HCT116 (cell line): Measurements from ENCODE around the gene ABHD17C. TPM values are rescaled to one million over a fixed set of nuclear protein-coding genes. Genes with fewer than 3 reads are reported as not detected.

ENCODE experiments used
- ATAC-seq: fragments of 200-7000 bp; cut with Tn5 transposase; 2 replicates; pipeline ENCODE4 v1.9.1; 2020; ENCODE audit warnings: mild to moderate bottlenecking, moderate library complexity
- BruUV-seq: library from RNA; stranded (reverse); fragments of 400-500 nt; replicated peaks from 2 replicates; lab custom pipeline; 2021; lab: Mats Ljungman, UMichigan
- CTCF ChIA-PET: fragments of 300-600 bp; sonication (Branson Sonifier 250); formaldehyde crosslinking; loops from one replicate; lab custom pipeline; 2021; ENCODE audit warnings: antibody characterized with exemption; lab: Charles Lee
- POLR2A ChIA-PET: fragments of 300-600, 350-600 bp; sonication (Branson Sonifier 250); formaldehyde crosslinking; loops from one replicate; lab custom pipeline; 2021; ENCODE audit warnings: antibody characterized with exemption; lab: Charles Lee
- RAD21 ChIA-PET, 2 experiments: fragments of 300-600 bp; sonication (Branson Sonifier 250); formaldehyde crosslinking; loops; one replicate each; lab custom pipeline; 2023; ENCODE audit warnings: low total read pairs in 2 of 2; ENCODE audit not compliant: uncharacterized antibody in 2 of 2, unreplicated experiment in 2 of 2, low non-redundant PET in 1 of 2; lab: Charles Lee
- DNase-seq: peaks from one replicate; pipeline ENCODE4 v3.0.0-alpha.2; 2010; ENCODE audit warnings: low read depth, low spot score
- H2AFZ ChIP-seq: fragments of 200-600 bp; shearing (Covaris generic), sonication (generic); 2 replicates; pipeline ENCODE4 v1.6.1; 2017; ENCODE audit warnings: low read depth, mixed run types, mixed read lengths, antibody characterized with exemption, low read length; ENCODE audit not compliant: poor library complexity, severe bottlenecking
- H3K27ac ChIP-seq: 2 replicates; pipeline ENCODE4 v1.5.1; 2012; ENCODE audit warnings: low read depth, low read length
- H3K27me3 ChIP-seq: fragments of 200-600 bp; sonication (generic); 2 replicates; pipeline ENCODE4 v1.6.1; 2016; ENCODE audit warnings: mixed run types, low read length, mixed read lengths; ENCODE audit not compliant: insufficient read depth
- H3K36me3 ChIP-seq, 2 experiments: fragments of 200-500 bp in 1 of 2; fragments of 200-600 bp in 1 of 2; sonication (Bioruptor generic) in 1 of 2; sonication (generic) in 1 of 2; 2 replicates each; pipeline versions ENCODE4 v1.5.1 to v1.6.1; 2014 to 2016; ENCODE audit warnings: low read length in 2 of 2, inconsistent platforms in 1 of 2, mixed read lengths in 1 of 2, mixed run types in 1 of 2; ENCODE audit not compliant: insufficient read depth in 2 of 2, control insufficient read depth in 1 of 2
- H3K4me1 ChIP-seq, 2 experiments: fragments of 200-600 bp in 1 of 2; sonication (generic) in 1 of 2; 2 replicates each; pipeline versions ENCODE4 v1.5.1 to v1.6.1; 2012 to 2017; ENCODE audit warnings: low read length in 2 of 2, inconsistent platforms in 1 of 2, mild to moderate bottlenecking in 1 of 2, mixed read lengths in 1 of 2, mixed run types in 1 of 2, moderate library complexity in 1 of 2; ENCODE audit not compliant: insufficient read depth in 2 of 2, control insufficient read depth in 1 of 2
- H3K4me2 ChIP-seq: fragments of 200-600 bp; sonication (generic); 2 replicates; pipeline ENCODE4 v1.6.1; 2017; ENCODE audit warnings: mixed run types, low read length, mixed read lengths
- H3K4me3 ChIP-seq, 2 experiments: fragments of 200-600 bp in 1 of 2; sonication (generic) in 1 of 2; replicated peaks in 1 of 2; 2 replicates each; pipeline ENCODE4 v1.5.1; 2011 to 2016; ENCODE audit warnings: low read length in 2 of 2, control low read depth in 1 of 2, low read depth in 1 of 2, mild to moderate bottlenecking in 1 of 2, mixed read lengths in 1 of 2, mixed run types in 1 of 2
- H3K79me2 ChIP-seq: fragments of 200-600 bp; sonication (generic); 2 replicates; pipeline ENCODE4 v1.6.1; 2017; ENCODE audit warnings: mild to moderate bottlenecking, mixed run types, low read length, moderate library complexity, mixed read lengths; ENCODE audit not compliant: insufficient read depth
- H3K9ac ChIP-seq: fragments of 200-600 bp; sonication (generic); 2 replicates; pipeline ENCODE4 v1.6.1; 2016; ENCODE audit warnings: low read length, mixed read lengths
- H3K9me2 ChIP-seq: fragments of 200-600 bp; sonication (generic), shearing (Covaris generic); 2 replicates; pipeline ENCODE4 v1.6.1; 2017; ENCODE audit warnings: mixed run types, mild to moderate bottlenecking, moderate library complexity; ENCODE audit not compliant: insufficient read depth
- H3K9me3 ChIP-seq, 2 experiments: fragments of 200-500 bp in 1 of 2; fragments of 200-600 bp in 1 of 2; sonication (Bioruptor generic) in 1 of 2; sonication (generic) in 1 of 2; 2 replicates each; pipeline ENCODE4 v1.6.1; 2014 to 2017; ENCODE audit warnings: low read length in 2 of 2, mixed read lengths in 2 of 2, inconsistent platforms in 1 of 2, low read depth in 1 of 2, mild to moderate bottlenecking in 1 of 2, mixed run types in 1 of 2, moderate library complexity in 1 of 2; ENCODE audit not compliant: control insufficient read depth in 1 of 2, insufficient read depth in 1 of 2
- H4K20me1 ChIP-seq: fragments of 200-600 bp; sonication (generic), shearing (Covaris generic); 2 replicates; pipeline ENCODE4 v1.6.1; 2017; ENCODE audit warnings: mixed run types, mild to moderate bottlenecking, moderate library complexity; ENCODE audit not compliant: insufficient read depth
- CBX3 ChIP-seq: IDR thresholded peaks from 2 replicates; pipeline ENCODE4 v1.6.1; 2012; ENCODE audit warnings: low read depth
- CEBPB ChIP-seq: IDR thresholded peaks from 2 replicates; pipeline ENCODE4 v1.6.1; 2012; ENCODE audit warnings: low read depth
- EZH2phosphoT487 ChIP-seq: fragments of 200-600 bp; IDR thresholded peaks from 2 replicates; pipeline ENCODE4 v1.6.1; 2018; ENCODE audit warnings: antibody characterized with exemption, borderline replicate concordance
- ZBTB33 ChIP-seq: IDR thresholded peaks from 2 replicates; pipeline ENCODE4 v1.6.1; 2011; ENCODE audit warnings: mild to moderate bottlenecking, low read length, moderate library complexity; ENCODE audit not compliant: insufficient replicate concordance; ENCODE audit errors: extremely low read depth
- ZFX ChIP-seq: fragments of 450-650 bp; IDR thresholded peaks from 2 replicates; pipeline ENCODE4 v1.6.1; 2017
- intact Hi-C: fragments of 100-400 bp; cut with micrococcal nuclease; formaldehyde crosslinking; loops from 2 replicates; pipeline ENCODE4 v1.10.0; 2022
- total RNA-seq: library from RNA; stranded (reverse); gene quantifications from one replicate; pipeline ENCODE4 v1.2.1, GENCODE V29; 2021; ENCODE audit not compliant: unreplicated experiment

The ABHD17C gene
- total RNA-seq, 1 experiment from 2014 or later = 27.9 TPM

- TF ChIP-seq EZH2phosphoT487 = no peak
- TF ChIP-seq CEBPB = no peak
- TF ChIP-seq ZBTB33 = no peak
- TF ChIP-seq, all 23 proteins: peak for 0
These were observed 82.9 kb downstream of the ABHD17C start (continued) for GRCh38 chr15:80777826-80778620.

- Histone ChIP-seq H3K79me2 (no peaks in the 10 kb centered on the region), H3K4me1 (peaks cover 4 to 19% of the 10 kb centered on the region in 2 experiments; a peak in 2 of 4 replicates), H3K27ac (no peak overlapping the region; the same call in 1 of the 2 replicates), H2AFZ (peak overlapping the region; percentile 59), H3K36me3 (no peaks in the 10 kb centered on the region), H3K4me3 (peak overlapping the region; percentile 31 to 62), H3K9me3 (no peaks in the 10 kb centered on the region), H3K27me3 (no peaks in the 10 kb centered on the region), H3K4me2 (peak overlapping the region; percentile 80), H4K20me1 (no peaks in the 10 kb centered on the region), H3K9ac (peak overlapping the region; percentile 40; the same call in 1 of the 2 replicates), H3K9me2 (no peaks in the 10 kb centered on the region)
- TF ChIP-seq CBX3 (peak; percentile 59; the same call in 1 of the 2 replicates), ZFX (no peak)
- BruUV-seq = no TSS peak
- CTCF ChIA-PET = interaction anchor here (5.0 to 6.0 kb wide), 3 partner anchors 190 to 488 kb away, joined by 34 to 136 read pairs (median 59); no protein-coding TSS in a partner anchor
- intact Hi-C loops = loop anchor here (5.0 to 10.0 kb wide), 3 partner anchors 341 to 534 kb away; no protein-coding TSS in a partner anchor
- POLR2A ChIA-PET = interaction anchor here (1.6 kb wide), 1 partner anchor 211 kb away, joined by 3 read pairs; no protein-coding TSS in a partner anchor
- no peak for DNase-seq
- ATAC-seq = peak; percentile 5; the same call in 1 of the 2 replicates
- RAD21 ChIA-PET = no interaction called here
These were observed 83.5 kb downstream of the ABHD17C start for GRCh38 chr15:80778621-80778963.
